ENCODE data around the gene UBALD2.
"Not testable (repeated sequence)": the region's sequence is repeated elsewhere in the genome, so short reads cannot be mapped to it uniquely, and the experiment has no call there.

Gene UBALD2

DNA sequence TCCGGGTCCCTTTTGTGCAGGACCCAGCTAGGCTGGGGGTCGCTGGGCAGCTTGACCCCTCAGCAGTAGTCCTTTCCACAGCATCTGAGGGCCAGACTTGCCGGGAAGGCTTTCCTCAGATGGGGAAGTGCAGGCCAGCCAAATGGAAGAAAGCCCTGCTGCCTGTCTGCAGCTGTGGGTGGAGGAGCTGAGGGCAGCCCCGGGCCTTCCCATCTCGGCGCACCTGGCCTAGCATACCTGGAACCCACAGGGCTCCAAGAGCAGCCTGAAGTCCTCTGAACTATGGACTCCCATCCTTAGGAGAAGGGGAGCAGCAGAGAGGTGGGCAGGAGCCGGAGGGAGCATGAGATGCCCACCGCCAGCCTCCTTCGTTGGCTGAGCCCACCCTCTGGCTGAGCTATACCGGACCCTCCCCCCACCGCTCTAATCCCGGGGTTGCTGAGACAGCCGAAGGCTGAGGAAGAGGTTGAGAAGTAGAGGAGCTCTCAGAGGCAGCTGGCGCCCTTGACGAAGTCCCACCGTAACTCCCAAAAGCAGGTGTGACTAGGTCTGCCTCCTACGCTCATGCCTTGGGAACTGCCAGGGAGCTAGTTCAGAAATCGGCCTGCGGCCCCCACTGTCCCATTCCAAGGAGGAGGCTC is 13.2 kb downstream of the UBALD2 start:
- no peak for DNase-seq

DNA sequence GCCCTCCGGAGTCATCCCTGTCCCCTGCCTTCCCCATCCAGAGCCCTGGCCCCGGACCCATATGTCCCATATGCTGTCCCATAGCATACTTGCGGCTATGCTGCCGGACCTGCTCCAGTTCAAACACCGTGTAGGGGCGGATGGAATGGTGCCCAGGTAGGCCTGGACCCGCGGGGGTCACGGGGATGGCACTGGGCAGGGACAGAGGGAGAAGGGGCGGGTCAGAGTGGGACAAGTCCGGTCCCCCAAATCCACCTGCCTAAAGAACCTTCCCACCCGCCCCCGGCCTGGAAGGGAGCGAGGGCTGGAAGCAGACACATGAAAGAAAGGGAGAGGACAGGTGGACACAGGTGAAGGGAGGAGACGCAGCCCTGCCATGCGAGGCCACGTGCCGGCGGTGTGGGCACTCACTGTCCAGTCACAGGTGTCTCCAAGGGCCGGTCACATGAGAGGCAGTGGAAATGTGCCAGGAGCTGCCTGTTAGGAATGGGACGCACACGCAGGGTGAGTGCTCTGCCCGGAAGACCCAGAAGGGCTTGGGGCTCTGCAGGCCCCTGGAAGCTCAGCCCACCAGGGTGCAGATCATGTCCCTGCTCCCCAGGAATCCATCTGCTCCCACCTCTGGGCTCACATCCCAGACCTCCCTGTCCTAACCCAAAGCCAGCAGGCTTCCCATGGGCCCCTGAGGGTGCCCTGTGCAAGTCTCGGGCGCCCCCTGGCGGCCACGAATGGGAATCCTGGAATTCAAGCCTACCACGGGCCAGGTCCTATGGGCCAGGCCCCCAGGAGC is 14.0 kb downstream of the UBALD2 start:
- DNase-seq = no peak

DNA sequence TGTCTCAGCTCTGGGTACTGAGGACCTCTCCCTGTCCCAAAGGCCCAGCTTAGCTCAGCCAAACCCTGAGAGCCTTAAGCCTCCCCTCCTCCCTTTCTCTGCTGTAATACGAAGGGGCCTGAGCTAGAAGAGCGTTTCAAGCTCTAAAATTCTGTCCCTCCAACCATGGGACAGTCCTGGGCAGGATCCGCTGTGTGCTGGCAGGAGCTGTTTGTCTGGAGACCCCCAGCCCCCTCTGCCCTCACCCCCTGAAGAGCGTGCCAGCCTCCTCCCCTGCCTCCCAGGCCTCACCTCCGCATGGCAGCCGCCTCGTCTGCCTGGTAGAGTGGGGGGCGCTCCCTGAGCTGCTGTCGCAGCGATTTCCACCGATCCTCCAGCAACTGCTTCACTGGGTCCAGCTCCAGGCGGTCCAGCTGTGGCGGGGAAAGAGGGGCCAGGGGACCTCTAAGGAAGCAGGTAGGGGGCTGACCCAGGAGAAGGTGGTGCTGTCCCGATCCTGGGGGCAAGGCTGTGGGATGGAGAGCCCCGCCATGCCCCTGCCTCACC is 14.7 kb downstream of the UBALD2 start:
- DNase-seq = no peak

DNA sequence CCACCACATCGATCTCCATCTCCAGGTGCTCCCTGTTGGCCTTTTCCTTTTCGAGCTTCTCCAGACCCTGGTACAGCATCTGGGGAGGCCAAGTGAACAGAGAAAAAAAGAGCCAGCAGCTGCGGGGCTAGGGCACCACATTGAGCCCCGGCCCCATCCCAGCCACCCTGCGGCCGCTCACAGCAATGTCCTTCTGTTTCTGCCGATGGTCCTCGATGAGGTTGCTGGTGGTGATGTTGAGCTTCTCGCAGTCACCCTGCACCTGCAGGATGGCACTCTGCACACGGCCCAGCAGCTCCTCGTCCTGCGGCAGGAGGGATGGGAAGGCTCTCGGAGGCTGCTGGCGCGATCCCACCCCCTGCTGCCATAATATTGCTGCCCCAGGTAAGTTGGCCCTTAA is 15.5 kb downstream of the UBALD2 start:
- no peak for DNase-seq

DNA sequence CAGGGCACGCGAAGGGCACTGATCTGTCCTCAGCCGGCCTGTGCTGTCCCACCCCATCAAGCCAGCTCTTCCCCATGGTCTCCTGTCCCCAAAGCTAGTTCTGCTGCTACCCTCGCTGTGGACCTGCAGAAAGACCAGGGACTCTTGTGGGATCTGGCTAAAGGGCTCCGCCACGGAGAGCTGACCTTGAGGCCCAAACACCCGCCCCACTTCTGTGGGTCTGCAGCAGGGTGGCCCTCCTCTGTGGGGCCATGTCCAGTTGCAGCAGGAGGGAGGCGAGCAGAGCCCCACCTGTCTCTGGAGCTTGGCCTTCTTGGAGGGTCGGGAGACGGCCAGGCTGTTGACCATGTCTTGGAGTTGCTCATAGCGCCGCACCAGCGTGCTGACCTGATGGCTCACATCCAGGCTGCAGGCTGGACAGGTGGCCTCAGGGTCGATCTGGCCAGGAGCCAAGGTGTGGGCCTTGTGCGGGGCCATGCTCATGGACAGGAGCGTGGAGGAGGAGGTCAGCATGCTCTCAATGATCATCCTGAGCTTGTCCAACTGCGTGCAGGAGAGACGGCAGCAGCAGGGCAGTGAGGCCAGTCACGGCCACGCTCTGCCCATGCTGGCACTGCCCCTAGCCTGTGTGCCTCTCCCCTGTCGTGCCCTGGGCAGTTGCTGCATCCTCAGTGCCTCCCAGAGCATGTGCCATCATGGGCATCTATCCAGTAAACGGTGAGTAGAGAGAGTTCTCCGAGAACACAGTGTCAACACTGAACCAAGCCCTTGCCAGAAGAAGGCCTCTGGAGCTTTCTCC is 16.6 kb downstream of the UBALD2 start:
- DNase-seq = no peak

DNA sequence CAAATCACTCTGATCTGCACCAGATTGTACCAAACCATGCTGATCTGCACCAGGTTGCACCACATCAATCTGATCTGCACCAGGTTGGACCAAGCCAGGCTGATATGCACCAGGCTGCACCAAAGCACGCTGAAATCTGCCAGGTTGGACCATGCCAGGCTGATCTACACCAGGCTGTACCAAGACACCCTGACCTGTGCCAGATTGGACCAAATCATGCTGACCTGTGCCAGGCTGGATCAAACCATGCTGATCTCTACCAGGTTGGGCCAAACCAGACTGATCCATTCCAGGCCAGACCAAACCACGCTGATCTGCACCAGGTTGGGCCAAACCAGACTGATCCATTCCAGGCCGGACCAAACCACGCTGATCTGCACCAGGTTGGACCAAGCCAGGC is 27.4 kb downstream of the UBALD2 start:
- no peak for DNase-seq

DNA sequence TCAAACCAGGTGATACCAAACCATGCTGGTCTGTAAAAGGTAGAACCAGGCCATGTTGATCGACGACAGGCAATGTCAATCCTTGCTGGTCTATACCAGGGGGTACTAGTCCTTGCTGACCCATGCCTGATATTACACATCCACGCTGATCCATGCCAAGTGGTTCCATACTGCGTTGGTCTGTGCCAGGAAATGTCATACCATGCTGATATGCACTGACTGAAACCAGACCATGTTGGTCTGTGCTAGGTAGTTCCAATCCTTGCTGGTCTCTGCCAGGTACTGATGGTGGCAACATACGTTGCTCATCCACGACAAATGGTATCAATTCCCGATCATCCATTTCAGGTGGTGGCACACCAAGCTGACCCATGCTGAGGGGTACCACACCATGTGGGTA is 28.0 kb downstream of the UBALD2 start:
- DNase-seq = no peak

DNA sequence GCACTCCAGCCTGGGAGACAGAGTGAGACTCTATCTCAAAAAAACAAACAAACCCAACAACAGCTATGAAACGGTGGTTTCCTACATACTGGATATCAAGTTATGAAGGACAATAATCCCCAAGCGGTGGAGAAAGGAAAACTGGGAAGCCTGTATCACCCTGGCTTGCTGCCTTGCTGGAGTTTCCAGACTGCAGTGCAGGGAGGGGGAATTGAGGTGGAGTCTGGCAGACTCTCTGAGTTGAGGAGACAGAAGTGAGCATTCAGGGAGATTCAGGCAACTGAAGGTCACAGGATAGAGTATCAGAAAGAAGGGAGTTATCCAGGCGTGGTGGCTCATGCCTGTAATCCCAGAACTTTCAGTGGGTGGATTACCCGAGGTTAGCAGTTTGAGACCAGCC is 31.0 kb downstream of the UBALD2 start:
- no peak for DNase-seq

DNA sequence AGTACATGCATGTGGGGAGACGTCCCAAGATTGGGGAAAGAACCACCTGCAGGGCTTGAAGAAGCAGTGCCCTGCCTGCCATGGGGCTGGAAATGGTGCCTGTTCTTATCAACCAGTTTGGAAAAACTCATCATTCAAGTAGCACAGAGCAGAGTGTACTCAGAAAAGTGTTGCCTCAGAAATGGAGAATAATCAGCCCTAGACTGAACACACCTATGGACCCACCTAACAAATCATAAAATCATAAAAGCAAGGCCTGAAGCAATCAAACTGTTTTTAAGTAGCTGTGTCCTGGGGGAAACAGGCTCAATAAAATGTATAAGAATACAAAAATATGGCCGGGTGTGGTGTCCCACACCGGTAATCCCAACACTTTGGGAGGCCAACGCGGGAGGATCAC is 31.7 kb downstream of the UBALD2 start:
- DNase-seq = no peak

DNA sequence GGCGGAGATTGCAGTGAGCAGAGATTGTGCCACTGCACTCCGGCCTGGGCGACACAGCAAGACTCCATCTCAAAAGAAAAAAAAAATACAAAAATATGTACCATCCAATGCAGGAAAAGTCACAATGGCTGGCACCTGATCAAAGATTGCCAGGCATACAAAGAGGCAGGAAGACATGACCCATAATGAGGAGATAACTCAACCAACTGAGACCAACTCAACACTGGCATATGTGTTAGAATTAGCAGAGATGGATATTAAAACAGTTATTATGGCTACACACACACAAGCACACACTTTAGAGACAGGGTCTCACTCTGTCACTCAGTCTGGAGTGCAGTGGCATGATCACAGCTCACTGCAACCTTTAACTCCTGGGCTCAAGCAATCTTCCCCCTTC is 32.3 kb downstream of the UBALD2 start:
- DNase-seq = no peak

DNA sequence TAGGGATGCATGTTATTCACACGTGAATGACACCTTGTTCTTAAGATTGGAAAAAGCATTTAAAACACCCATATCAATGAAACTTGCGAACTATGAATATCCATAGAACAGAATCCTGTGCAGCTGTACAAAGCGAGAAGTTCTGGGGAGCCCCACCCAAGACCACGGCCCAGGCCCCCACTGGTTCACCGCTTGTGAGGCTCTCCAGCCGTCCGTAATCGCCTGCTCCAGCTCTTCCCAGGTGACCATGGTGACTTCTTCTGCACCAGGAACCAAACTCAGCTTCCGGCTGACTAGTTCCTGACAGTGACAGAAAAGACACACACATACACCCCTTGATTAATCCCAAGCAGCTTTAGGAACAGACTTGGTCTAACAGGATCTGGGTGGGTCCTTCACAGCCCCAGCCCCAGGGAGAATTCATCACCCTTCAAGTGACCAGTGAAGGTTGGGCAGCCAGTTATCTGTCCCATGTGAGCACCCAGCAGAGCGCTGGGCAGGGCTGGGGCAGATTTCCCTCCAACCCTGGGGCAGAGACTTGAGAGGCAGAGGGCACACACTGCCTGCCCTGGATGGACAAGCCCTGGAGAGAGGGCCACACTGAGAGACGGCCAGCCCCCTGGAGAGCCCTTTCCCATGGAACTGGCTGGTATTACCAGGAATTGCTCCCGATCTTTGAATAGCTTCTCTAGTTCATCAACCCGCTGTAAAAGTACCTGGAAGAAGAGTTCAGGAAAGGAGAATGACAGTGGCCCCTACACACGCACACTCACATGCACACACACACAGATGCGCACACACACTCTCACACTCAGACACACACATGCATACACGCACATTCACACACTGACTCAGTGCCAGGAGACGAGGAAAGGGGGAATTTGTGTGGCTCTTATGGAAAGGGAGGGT is 39.3 kb downstream of the UBALD2 start:
- no peak for DNase-seq

DNA sequence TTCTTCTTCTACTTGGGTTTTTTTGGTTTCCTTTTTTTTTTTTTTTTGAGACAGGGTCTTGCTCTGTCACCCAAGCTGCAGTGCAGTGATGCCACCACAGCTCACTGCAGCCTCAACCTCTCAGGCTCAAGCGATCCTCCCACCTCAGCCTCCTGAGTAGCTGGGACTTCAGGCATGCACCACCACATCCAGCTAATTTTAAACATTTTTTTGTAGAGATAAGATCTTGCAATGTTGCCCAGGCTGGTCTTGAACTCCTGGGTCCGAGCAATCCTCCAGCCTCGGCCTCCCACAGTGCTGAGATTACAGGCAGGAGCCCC is 39.9 kb downstream of the UBALD2 start:
- DNase-seq = not testable (repeated sequence)

DNA sequence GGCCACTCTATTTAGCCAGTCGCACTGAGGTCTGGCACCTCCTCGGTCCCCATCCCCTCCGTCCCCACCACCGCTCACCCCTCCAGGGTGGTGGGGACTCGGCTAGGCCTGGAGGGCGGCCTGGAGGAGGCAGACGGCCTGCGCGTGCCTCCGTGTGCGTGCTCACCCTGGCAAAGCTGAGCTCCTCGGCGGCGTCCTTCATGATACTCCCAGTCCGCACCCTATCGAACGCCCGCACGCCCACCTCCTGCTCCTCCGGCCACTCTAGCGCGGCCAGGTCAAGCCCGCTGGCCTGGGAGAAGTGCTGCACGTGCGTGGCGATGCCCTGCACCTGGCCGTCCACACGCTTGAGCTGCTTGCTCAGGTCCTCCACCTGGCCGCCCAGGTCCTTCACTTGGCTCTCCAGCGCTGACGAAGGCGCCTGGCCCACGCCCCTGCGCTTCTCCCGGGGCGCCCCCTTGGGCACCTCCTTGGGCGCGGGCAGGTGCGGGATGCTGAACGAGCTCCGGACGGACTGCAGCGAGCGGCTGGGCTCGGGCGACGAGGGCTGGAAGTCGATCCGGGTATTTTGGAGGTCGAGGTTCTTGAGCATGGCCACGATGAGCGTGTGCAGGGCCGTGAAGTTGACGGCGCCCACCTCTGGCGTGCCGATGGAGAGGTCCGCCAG is 42.3 kb downstream of the UBALD2 start:
- DNase-seq = no peak

DNA sequence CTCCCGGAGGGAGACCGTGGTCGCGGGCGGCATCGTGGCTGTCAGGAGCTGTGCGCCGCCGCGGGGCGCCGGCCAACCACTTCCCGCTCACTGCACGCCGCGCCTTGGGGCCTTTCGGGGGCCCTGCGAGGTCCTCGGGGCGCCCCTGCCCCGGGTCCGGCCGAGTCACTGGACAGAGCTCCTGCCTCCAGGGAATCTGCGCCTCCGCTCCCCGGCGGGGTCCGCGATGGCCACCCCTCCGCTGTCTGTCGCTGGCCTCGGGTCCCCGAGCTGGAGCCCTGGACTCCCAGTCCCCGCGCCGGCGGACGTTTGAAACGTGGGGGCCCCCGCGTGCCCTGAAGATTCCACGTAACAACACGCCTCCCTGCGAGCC is 42.8 kb downstream of the UBALD2 start, which contains the start of gene QRICH2:
Gene QRICH2 (minus strand): TSS at position 311 of the 373 bp plus-strand sequence. CDS start 278 bp downstream, at position 33.
- DNase-seq = no peak

DNA sequence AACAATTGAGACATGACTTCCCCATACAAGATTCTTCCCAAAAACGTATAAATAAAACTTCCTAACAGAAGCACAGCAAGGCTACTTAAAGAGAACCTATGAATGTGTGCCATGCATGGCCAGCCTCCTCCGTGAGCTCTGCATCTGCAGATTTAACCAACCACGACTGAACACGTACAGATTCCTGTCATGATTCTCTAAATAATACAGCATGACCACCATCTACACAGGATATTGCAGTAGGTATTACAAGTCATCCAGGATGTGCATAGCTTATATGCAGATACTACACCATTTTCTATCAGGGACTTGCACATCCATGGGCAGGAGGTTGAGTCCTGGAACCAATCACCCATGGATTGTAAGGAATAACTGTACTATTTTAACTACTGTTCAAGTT is 44.3 kb downstream of the UBALD2 start:
- no peak for DNase-seq

DNA sequence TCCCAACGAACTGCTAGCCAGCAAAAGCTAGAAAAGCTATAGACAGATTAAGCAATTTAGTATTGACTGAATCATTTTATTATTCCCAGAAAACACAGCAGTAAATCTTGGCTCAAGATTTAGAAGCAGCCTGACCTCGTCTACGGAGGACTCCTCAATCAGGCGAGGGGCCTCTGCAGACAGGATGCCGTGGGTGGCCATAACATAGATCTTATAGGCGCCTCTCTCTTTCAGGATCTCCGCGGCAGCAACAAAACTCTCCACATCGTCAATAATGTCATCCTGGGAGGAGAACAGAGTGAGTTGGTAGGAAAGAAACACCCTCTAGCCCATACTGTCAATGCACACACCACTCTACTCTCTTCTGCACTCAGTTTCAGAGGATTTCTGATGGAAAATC is 47.6 kb downstream of the UBALD2 start:
- no peak for DNase-seq

DNA sequence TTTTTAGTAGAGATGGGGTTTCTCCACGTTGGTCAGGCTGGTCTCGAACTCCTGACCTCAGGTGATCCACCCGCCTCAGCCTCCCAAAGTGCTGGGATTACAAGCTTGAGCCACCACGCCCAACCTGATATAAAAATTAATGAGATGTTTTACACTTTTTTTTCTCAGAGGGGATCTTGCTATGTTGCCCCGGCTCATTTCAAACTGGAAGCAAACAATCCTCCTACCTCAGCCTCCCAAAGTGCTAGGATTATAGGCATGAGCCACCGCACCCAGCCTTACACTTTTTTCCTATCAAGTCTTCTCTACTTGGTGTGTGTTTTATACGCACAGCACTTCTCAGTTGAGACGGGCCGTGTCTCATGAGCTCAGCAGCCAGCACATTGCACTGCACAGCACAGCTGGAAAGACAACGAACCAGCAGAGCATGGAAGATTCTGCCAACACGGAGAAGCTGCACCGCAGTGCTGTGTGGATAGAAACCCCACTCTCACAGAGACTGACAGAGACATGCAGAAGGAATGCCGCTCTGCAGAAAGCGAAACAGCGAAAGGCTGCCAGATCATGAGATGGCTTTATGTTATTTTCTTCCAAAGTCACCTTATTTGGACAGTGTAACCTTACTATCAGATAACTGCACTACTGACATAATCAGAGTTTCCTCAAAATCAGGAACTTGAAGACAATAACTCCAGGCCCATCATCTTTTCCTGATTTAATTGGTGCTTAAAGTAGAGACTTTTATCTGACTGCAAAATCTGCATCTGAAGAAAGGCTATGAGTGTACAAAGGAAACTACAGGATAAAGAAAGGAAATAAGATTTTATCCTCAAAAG is 49.5 kb downstream of the UBALD2 start:
- DNase-seq = no peak

DNA sequence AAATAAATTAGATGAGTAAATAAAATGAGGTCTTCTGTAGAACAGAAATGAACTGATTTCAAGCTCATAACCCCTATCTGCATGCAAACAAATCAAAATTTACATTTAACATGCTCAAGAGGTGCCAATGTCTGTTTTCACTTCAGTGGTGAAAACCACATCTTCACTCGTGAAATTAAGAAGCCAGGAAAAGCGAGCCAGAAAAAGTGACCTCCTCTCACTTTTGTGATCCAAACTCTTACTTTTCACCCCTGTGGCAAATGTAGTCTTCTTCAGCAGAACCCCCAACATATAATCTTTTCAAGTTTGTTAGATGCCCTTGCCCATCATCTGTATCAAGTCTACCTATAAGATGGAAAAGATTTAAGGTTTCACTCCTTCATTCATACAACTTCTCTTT is 52.4 kb downstream of the UBALD2 start:
- no peak for DNase-seq

DNA sequence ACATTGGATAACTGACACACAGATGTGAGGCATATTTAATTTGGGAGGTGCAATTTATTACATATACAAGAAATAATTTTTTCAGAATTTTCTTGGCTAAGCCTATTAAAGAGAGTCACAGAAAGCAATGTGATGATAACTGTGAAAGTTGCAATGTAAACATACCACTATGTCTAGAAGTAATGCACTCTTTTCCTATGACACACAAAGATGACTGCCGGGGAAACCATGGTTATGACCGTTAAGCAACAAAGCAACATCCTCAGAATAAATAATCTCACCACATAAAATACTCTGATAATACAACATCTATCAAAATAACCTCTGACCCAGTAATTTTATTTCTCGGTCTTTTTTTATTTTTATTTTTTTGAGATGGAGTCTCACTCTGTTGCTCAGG is 53.4 kb downstream of the UBALD2 start:
- no peak for DNase-seq

Data from cortex of kidney (tissue), 1 donor.